ENCODE measurements around the gene TNS4.

The TNS4 gene

GRCh38 chr17:40484285-40484972 is 17.0 kb downstream of the TNS4 start:
- TF ChIP-seq CTCF (IDR thresholded peaks at IDR 0.05), result no peak

GRCh38 chr17:40483679-40484078 is 17.7 kb downstream of the TNS4 start:
- no peak for TF ChIP-seq CTCF (IDR thresholded peaks at IDR 0.05)

- no peak for TF ChIP-seq CTCF (IDR thresholded peaks at IDR 0.05)
Observed at GRCh38 chr17:40482722-40483121, 18.7 kb downstream of the TNS4 start.

- TF ChIP-seq CTCF (IDR thresholded peaks at IDR 0.05), result no peak
Observed at GRCh38 chr17:40481106-40481505, 20.3 kb downstream of the TNS4 start.

- TF ChIP-seq CTCF (IDR thresholded peaks at IDR 0.05), result no peak
Observed at GRCh38 chr17:40480501-40481003, 20.9 kb downstream of the TNS4 start.

GRCh38 chr17:40479754-40480480 is 21.5 kb downstream of the TNS4 start:
- no peak for TF ChIP-seq CTCF (IDR thresholded peaks at IDR 0.05)

GRCh38 chr17:40478486-40478885 is 22.9 kb downstream of the TNS4 start:
- no peak for TF ChIP-seq CTCF (IDR thresholded peaks at IDR 0.05)
